Dedifferentiated amniotic fluid mesenchymal stem cell (primary cell): Measurements from ENCODE around the gene TCF12.
"Not testable (repeated sequence)": the region's sequence is repeated elsewhere in the genome, so short reads cannot be mapped to it uniquely, and the experiment has no call there.

Experiments used
- DNase-seq: peaks from one replicate; pipeline ENCODE4 v3.0.0-alpha.2; 2016; ENCODE audit errors: extremely low spot score

The TCF12 gene

DNA sequence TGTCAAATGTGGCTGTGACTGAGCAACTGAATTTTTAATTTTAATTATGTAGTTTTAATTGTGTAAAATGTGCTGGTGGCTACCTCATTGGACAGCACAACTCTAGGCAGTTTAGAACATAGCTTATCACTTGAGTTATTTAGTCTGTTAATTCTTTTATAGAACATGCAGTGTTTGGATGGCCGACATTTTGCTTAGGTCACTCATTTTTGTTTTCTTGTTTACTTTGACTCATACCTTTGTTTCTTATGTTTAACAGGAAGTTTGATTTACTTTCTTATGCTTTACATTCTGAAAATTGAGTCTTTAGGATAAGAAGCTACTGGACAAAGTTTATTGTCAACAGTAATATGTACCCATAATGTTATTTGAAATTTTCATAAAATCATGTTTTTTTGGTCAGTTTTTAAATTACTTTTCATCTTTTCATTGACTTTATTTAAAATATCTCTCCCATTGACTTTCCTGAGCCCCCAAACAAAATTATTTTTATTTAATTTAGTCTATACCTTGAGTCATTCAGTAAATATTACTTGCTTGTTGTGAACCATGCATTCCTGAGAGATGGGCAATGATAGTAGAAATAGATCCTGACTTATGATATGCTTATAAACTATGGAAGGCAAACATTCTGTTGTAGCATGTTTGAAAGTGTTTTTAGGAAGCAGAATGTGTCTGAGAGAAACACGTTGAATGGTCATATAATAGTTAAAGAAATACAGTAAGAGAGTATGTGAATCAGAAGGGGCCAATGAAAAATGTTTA lies 60.6 kb downstream of the TCF12 start:
- peak; percentile 42 for DNase-seq

- no peak for DNase-seq
Observed at GRCh38 chr15:56980473-56980872, 62.0 kb downstream of the TCF12 start.

GRCh38 chr15:56981160-56981559 lies 62.7 kb downstream of the TCF12 start:
- DNase-seq = no peak

GRCh38 chr15:56982987-56983386 lies 64.5 kb downstream of the TCF12 start:
- no peak for DNase-seq

GRCh38 chr15:56984681-56985481 lies 66.4 kb downstream of the TCF12 start:
- no peak for DNase-seq

DNA sequence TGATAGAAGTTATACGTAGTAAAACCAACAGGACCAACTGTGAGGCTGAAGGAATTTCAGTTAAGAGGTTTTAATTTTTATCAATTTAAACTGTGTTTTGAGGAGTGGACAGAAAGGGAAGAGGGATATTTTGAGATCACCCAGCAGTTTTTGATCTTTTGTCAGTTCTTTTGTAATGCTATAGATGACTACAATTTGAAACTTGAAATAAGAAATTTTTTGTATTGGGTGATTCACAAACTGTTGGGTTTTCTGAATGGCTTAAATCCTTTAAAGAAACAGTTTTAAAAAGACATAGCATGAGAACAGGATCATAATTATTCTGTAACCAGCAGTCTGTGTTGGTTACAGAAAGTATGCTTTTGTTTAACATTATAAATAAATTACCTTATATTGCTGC lies 67.4 kb downstream of the TCF12 start:
- no peak for DNase-seq

- DNase-seq = no peak
Observed at GRCh38 chr15:56987286-56987685, 68.8 kb downstream of the TCF12 start.

- DNase-seq = no peak
Observed at GRCh38 chr15:56988219-56988618, 69.8 kb downstream of the TCF12 start.

GRCh38 chr15:56989411-56989924 lies 71.0 kb downstream of the TCF12 start:
- DNase-seq = no peak

GRCh38 chr15:56991017-56991416 lies 72.6 kb downstream of the TCF12 start:
- DNase-seq = no peak

GRCh38 chr15:56992725-56993124 lies 74.3 kb downstream of the TCF12 start:
- DNase-seq = no peak

DNA sequence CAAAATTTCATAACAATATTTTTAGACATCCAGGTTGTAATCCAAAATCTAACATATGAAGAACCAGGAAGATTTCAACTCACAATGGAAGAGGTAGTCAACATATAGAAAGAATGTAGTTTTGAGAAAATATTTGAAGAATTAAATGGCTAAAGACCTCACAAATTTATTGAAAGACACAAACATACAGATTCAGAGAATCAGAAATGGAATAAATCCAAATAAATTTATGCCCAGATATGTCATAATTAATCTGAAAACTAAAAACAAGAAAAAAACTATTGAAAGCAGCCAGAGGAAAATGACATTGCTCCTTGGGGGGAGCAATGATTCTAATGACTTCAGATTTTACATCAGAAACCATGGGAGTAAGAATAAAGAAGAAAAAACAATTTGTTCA lies 75.8 kb downstream of the TCF12 start:
- DNase-seq = no peak

GRCh38 chr15:56996093-56996492 lies 77.6 kb downstream of the TCF12 start:
- DNase-seq = no peak

GRCh38 chr15:56996746-56997470 lies 78.5 kb downstream of the TCF12 start:
- DNase-seq = no peak

GRCh38 chr15:57003418-57003817 lies 85.0 kb downstream of the TCF12 start:
- DNase-seq = peak; percentile 72

- DNase-seq = no peak
Observed at GRCh38 chr15:57005244-57005643, 86.8 kb downstream of the TCF12 start.

DNA sequence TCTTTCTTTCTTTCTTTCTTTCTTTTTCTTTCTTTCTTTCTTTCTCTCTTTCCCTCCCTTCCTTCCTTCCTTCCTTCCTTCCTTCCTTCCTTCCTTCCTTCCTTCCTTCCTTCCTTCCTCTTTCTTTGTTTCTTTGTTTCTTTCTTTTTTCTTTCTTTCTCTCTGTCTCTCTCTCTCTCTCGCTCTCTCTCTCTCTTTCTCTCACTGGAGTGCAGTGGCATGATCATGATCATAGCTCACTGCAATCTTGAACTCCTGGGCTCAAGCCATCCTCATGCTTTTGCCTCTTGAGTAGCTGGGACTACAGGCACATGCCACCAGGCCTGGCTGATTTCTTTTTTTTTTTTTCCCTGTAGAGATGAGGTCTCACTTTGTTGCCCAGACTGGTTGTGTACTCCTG lies 89.4 kb downstream of the TCF12 start:
- DNase-seq = not testable (repeated sequence)

DNA sequence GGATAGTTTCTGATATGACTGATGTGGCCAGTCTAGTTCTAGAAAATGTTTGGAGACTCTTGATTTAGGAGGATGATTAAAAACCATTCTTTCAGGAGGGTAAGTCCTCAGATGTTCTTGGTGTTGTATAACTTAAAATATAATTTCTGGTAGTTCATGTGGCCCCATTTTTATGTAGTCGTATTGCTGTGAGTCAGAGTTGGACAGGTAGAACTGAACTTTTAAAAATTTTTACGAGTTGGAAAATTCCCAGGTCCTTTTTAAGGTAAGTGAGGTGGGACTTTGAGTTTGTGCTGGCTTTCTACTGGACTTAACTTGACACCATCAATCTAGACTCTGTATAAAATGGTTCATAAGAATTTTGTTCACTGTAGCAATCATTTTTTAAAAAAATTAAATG lies 92.3 kb downstream of the TCF12 start:
- no peak for DNase-seq

DNA sequence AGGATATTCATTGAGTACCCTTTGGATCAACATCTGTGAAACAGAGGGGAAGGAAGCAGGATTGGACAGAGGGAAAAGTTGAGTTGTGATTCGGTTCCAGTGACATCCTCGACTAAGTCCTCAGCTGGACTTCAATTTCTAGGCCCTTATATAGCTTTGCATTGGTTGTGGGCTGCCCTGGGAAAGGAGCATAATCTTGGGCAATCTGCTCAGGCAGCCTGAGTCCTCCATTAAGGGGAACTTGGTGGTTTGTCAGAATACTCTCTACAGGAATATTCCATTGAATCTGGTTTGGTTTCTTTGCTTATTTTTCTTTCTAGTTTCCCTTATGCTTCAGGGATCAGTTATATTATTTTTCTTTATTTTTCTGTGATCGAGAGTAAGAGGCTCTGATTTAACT lies 94.1 kb downstream of the TCF12 start:
- DNase-seq = no peak

DNA sequence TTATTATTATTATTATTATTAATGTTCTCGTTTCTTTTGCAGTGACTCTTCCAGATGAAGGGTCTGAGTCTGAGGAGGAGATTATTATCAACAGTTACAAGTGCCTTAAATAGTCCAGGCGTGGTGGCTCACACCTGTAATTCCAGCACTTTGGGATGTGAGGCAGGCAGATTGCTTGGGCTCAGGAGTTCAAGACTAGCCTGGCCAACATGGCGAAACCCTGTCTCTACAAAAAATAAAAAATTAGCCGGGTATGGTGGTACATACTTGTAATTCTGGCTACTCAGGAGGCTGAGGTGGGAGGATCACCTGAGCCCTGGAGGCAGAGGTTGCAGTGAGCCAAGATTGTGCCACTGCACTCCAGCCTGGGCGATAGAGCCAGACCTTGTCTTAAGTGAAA lies 96.5 kb downstream of the TCF12 start:
- DNase-seq = not testable (repeated sequence)

DNA sequence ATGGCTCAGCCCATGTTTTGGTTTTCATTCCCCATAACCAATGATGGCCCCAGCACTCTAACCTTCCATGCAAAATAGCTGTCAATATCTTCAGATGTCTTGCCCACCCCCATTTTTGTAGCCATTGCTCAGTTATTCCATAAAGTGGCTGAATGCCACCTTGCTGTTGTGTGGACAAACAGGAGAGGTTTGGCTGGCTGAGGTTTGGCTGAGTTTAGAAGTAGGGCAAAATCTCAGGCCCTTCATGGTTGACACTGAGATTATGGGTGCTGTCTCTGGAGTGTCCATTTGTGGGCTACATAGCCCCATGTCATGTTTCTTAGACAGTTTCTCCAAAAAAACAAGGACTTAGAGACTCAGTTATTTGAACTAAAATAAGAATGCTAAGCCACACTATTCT lies 96.9 kb downstream of the TCF12 start:
- no peak for DNase-seq

DNA sequence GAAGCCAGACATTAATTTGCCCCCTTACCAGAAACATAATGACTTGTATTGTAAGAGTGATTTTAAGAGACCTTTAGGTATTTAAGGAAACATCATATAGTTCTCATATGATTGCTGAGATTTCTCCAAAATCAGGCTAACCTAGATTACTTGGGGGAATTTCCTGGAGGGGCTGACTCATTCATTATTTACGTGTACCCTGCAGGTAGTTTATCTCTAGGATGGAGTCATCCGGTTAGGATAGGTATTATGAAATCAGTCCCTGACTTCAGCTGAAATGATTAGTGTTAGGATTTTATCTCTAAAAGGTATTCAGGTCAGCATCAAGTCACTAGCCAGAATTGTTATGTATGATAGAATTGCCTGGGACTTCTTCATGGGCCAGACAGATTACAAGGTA lies 97.5 kb downstream of the TCF12 start:
- no peak for DNase-seq
